Measurements from ENCODE around the gene USP6.
"Not testable (repeated sequence)": the region's sequence is repeated elsewhere in the genome, so short reads cannot be mapped to it uniquely, and the experiment has no call there.

USP6 gene

DNA sequence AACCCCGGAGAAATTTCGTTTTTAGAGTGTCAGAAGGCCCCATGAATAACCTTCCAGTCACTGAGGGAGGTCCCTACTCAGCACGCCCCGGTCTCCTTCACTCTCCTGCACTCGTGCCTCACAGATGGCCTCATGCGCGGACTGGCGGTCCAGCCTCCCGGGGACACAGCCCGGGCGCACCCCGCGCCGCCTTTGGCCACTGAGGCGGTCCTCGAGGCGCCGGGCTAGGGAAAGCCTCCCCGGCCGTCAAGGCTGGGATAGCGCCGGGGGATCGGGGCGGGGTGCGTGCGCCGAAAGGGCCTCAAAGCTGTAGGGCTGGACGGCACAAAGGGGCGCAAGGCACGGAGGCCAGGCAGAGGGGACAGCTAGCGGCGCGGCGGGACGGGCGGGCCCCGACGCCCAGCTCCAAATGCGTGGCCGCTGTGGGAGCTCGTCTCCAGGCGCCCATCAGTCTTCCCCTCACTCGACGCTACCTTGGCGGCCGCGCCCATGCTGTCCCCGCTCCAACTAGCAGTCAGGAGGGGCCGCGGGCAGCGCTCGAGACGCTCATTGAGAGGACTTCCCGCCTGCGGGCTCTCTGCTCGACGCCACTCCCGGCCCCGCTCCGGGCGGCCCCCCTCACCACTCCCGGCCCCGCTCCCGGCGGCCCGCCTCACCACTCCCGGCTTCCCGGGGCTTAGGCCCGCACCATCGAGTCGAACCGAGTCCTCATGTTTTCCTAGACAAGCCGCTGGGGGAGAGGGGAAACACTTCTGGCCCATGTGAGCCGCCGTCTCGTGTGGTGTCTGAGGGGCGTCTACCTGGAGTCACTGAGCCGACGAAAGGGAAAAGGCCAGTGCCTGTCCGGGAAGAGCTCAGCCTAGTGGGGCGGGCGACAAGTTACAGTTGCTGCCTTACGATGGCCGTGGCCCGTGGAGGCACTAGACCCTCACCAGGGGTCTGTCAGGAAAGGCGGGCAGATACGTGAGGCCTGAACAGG, at the start of gene USP6:
Gene USP6 (plus strand): TSS at position 360 of the 979 bp plus-strand sequence. CDS start 14,336 bp downstream, outside the sequence.
- no peak for DNase-seq (ENCODE audit: low read depth)

DNA sequence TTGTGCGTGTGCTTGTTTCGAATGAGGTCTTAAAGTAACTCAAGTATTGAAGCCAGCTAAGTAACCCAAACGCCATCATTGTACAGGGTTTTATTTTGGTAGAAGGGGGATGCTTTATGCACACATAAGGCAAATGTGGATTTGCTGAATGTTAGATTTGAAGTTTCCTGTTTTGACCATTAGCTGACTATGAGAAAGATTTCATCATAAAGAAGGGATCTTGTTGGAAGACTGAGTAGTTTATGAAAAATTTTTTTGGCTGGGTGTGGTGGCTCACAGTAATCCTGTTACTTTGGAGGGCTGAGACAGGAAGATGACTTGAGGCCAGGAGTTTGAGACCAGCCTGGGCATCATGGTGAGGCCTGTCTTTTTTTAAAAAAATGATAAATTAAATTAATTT, 47.6 kb upstream of the USP6 start:
- DNase-seq (ENCODE audit: low read depth), result no peak

DNA sequence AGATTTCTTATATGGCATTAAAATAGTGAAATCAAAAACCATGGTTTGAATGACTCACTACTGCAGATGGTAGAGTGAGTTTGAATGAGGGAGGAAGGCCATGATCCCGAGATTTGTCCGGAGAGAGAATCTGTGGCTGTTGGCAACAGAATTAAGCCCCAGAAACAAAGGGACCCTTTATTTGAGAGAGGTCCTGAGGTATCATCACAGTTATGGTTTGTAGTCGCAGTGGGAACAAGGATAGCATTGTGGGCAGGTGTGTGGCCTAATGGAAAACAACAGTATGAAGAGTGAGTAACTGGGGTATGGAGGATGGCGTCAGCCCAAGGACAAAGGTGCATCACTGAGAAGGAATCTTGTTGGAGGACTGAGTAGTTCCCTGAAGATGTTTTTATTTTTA, 46.1 kb upstream of the USP6 start:
- DNase-seq (ENCODE audit: low read depth), result no peak

DNA sequence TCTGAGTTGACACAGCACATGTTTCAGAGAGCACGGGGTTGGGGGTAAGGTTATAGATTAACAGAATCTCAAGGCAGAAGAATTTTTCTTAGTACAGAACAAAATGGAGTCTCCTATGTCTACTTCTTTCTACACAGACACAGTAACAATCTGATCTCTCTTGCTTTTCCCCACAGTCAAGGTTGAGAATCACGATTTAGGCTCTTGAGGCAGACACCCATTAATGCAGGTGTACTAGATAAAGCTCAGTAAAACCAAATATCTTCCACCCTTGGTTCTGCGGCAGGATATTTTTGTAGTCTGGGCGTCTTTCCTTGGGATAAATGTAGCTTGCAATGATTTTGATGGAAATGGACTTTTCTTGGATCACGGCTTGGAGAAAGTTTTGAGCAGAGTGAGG, 40.4 kb upstream of the USP6 start:
- DNase-seq (ENCODE audit: low read depth), result not testable (repeated sequence)

DNA sequence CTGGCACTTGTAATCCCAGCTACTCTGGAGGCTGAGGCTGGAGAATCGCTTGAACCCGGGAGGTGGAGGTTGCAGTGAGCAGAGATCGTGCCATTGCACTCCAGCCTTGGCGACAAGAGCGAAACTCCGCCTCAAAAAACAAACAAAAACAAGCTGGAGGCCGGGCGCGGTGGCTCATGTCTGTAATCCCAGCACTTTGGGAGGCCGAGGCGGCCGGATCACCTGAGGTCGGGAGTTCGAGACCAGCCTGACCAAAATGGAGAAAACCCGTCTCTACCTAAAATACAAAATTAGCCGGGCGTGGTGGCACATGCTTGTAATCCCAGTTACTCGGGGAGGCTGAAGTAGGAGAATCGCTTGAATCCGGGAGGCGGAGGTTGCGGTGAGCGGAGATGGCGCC, 38.6 kb upstream of the USP6 start:
- DNase-seq (ENCODE audit: low read depth), result not testable (repeated sequence)

DNA sequence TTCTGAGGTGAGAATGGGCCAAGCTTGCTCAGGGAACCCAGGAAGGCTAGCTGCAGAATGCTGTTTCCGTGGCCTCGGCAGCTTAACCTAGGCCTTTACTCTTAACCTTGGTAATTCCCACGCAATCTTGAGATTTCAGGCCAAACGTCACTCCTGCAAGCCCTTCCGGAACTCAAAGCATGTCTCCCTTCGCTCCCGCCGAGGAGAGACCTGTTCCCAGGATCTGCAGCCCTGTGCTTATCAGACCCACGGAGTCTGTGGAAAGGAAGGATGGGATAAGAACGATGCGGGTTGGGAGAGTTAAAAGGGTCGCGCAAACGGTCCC, 38.1 kb upstream of the USP6 start:
- DNase-seq (ENCODE audit: low read depth), result no peak

DNA sequence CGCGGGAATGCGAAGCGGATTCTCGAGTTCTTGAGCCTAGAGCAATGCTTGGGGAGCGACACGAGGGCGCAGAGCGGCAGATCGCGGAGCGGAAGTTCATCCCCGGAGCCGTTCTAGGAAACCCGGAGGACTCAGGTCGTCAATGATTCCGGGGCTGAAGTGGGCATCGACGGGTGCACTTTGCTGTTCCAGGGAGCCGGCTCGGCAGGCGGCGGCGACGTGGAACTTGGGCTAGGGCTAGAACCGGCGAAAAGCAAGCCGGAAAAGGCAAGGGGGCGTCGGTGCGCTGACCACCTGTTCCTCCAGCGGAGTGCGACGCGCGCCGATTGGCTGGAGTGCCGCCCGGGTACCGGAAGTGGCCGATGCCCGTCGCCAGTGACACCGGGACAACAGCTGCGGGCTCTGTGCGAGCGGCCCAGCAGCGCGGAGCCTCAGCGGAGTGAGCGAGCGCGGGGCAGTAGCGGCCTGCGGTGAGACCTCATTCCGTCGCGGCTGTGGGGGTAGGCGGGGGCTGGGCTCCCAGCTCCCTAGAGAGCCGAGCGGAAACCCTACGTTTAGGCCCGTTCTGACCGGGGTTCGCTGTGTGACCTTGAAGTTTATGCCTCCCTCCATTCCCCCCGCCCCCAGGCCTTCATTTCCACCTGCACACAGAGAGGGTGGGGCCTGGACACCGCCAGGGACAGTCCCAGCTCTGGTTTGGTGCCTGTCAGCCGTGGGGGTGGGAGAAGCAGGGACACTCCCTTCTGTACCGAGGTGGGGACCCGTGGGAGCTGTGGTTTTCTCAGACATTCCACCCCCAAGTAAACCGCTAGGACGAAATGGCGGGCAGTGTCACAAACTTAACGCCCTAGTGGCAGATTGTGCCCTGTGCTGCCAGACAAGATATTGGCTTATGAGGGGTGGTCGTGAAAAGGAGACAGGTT, 37.5 kb upstream of the USP6 start, which contains the start of gene ZFP3:
Gene ZFP3 (plus strand): TSS at position 362 of the 923 bp plus-strand sequence. CDS start 13,038 bp downstream, outside the sequence.
- peak; percentile 37 for DNase-seq (ENCODE audit: low read depth)

DNA sequence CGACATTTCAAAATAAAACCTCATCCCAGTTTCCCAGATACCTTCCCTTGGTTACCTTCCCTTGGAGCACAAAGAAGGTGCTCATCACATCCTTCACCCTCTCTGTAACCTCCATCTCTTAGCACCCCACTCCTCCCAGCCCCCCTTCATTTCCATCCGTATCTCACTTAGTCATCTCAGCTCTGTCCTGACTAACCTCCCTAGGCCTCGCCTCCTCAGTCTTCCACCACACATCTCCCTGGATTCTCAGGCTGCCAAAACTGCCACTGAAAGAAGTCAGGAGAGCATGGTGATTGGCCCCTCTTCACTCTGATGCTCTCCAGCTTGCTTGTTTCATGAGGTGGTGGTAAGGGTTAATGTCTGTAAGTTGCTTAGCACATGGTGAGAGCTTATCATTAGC, 35.2 kb upstream of the USP6 start:
- no peak for DNase-seq (ENCODE audit: low read depth)

DNA sequence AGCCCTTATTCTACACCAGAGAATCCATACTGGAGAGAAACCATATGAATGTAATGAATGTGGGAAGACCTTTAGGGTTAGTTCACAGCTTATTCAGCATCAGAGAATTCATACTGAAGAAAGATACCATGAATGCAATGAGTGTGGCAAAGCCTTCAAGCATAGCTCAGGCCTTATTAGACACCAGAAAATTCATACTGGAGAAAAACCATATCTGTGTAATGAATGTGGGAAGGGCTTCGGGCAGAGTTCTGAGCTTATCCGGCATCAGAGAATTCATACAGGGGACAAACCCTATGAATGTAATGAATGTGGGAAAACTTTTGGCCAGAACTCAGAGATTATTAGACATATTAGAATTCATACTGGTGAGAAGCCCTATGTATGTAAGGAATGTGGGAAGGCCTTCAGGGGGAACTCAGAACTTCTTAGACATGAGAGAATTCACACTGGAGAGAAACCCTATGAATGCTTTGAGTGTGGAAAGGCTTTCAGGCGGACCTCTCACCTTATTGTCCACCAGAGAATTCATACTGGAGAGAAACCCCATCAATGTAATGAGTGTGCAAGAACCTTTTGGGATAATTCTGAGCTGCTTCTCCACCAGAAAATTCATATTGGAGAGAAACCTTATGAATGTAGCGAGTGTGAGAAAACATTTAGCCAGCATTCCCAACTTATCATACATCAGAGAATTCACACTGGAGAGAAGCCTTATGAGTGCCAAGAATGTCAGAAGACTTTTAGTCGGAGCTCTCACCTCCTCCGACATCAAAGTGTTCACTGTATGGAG, 23.4 kb upstream of the USP6 start:
- no peak for DNase-seq (ENCODE audit: low read depth)

DNA sequence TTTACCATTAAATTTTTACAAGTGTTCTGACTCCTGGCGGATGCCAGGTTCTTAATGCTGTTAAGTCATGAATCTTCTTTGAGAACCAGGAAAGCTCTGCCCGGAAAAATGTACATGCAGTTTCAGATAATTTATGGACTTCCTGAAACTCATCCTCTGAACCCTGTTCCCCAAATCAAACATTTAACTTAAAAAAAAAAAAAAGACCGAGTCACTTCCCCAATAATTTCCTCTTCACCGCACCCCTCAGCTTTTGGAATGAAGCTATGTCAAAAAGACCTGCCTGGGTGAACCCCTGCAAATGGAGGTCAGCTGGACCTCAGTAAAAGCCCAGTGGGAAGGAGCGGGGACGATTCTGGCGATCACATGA, 19.1 kb upstream of the USP6 start:
- DNase-seq (ENCODE audit: low read depth), result no peak

DNA sequence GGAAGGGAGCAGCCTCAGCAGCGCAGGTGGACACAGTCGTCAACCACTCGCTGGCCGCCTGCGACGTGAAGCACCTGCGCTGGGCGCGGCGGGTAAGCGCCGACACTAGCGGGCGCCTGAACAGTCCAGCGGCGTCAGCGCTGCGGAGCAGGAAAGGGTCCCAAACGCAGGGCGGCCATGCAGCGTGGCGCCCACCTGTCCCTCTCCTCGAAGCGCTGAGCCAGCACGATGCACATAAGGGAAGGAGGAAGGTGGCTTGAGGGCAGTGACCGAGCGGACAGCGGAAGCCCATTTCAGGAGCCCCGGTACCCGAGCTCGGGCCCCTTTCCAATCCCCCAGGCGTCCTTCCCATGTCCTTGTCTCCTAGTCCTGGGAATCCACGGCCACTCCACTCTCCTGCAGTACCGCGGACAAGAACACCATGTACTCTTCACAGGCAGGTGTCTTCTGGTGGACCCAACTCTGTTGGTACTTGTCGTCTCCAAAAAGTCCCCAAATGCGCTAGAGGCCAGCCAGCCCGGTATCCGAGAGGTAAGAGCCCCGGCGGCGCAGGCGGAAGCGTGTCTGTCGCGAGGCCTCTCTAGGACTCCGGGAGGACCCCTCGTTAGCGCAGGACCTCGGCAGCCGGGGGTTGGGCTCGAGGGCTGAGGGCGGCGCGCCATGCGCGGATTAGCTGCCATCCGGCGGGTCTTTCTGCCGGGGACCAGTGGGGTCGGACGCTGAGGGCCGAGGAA, 18.6 kb upstream of the USP6 start:
- DNase-seq (ENCODE audit: low read depth), result no peak

DNA sequence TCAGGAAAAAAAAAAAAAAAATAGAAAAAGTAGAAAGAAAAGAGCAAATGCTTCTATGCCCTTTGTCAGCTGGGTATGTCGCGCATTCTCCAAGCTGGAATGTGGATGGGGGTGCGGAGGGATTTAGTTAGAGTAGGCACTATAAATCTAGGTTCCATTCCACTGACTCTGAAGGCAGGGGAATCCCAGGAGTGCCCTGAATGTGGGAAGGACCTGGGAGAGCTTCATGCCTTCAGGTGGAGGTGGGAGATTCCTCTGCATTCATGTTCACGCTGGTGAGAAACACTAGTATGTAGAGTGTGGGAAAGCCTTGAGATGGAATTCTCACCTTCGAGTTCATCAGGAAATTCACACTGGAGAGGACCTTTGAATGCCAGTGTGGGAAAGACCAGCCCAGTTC, 16.6 kb upstream of the USP6 start:
- DNase-seq (ENCODE audit: low read depth), result no peak

DNA sequence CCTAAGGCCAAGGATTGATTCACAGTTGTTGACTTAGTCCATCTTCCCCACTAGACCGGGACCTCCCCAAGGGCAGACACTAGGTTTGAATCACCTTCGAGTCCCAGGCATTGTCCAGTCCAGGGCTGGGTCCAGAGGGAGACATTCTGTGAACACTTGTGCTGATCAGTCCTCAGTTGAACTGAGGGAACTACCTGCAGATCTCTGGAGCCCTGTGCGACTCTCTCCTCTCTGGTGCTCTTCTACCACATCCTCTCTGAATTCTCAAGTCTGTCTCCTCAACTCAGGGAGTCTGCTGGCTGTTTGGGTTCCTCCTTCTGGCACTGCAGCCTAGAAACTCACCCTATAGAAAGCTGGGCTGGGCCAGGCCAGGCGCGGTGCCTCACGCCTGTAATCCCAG, 15.0 kb upstream of the USP6 start:
- DNase-seq (ENCODE audit: low read depth), result no peak

DNA sequence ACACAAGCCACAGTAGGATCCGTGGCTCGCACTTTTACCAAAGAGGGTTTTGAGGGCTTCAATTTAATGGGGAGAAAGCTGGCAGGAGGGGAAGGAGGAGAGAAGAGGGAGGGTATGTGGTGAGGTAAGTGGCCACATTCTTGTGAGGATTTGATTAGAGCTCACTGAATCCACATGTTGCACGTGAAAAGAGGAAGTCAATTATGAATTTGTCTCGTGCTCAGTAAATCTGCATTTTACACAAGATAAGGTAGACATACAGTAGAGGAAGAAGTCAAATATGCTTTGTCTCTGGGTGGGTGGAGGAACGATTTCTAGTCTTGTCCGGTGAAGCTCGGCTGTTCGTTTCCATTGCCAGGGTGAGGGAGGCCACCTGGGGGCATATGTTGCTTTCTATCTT, 5.0 kb upstream of the USP6 start:
- no peak for DNase-seq (ENCODE audit: low read depth)

DNA sequence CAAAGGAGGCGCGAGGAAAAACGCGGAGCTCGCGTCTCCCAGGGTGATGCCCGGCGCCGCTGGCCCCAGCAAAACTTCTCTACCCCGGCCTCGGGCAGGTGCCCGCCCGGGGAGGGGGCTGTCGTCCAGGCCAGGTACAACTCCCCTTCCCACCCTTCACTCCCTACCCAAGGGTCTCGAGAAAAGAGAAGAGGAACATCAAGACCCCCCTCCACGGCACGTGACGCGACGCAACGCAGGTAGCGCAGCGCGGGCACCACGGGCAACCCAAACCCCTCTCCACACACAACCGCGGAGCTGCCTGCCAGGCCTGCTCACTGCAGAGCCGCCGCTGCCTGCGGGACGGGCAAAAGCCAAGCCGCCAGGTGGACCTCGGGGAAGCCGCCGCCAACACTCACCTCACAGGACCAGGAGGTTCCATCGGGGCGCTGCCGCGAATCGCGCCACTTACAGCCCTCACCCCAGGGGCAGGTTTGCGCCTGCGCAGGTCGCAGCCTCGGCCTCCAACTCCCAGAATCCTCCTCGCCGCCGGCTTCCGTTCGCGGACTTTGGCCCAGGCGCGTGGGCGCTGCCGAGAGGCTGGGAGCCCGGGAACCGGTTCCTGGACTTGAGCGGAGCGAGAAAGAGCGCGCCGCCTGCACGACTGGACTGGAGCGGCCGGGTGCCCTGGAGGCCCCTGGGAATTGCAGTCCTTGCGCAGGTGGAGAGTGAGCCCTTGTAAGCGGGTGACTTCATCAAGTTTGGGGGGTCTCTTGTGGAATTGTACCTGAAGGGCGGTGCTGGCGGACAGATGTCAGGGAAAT, 4.2 kb upstream of the USP6 start, which contains the start of gene ZNF232:
Gene ZNF232 (minus strand): TSS at position 477 of the 803 bp plus-strand sequence. CDS start 56 bp downstream, at position 421.
- peak; percentile 93 for DNase-seq (ENCODE audit: low read depth)

DNA sequence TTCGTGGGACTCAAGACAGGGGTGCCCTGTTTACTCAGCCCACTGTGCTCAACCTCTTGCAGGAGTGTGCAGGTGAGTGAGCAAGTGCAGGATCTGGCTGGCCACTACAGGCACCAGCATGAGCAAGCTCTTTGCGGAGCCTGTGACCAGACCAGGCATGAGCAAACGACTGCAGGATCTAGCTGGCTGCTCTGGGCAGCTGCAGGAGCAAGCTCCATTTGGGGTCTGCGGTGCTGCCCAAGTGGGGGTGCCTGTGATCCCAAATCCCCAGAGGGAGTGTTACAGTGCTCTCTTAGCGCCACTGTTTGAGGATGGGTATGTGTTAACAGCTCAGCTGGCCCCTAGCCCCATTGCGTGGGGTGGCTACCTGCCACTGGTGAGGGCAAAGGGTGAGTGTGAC, 2.4 kb downstream of the USP6 start:
- DNase-seq (ENCODE audit: low read depth), result no peak

DNA sequence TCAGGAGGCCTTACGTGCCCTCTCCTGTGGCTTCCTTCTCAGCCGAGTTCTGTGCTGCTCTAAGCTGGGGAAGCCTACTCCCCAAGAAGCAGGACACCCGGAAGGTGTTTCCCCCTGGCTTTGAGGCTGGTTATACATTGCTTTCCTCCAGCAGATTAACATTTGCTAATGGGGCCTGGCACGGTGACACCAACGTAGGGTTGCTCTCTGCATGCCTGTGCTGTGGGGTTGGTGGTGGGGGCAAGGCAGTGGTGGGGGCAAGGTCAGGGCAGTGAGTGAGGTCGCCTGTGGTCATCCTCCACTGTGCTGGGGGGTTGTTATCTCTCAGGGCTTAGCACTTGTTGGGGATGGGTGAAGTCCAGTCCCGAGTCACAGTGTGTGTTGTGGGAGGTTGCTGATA, 4.2 kb downstream of the USP6 start:
- DNase-seq (ENCODE audit: low read depth), result no peak

DNA sequence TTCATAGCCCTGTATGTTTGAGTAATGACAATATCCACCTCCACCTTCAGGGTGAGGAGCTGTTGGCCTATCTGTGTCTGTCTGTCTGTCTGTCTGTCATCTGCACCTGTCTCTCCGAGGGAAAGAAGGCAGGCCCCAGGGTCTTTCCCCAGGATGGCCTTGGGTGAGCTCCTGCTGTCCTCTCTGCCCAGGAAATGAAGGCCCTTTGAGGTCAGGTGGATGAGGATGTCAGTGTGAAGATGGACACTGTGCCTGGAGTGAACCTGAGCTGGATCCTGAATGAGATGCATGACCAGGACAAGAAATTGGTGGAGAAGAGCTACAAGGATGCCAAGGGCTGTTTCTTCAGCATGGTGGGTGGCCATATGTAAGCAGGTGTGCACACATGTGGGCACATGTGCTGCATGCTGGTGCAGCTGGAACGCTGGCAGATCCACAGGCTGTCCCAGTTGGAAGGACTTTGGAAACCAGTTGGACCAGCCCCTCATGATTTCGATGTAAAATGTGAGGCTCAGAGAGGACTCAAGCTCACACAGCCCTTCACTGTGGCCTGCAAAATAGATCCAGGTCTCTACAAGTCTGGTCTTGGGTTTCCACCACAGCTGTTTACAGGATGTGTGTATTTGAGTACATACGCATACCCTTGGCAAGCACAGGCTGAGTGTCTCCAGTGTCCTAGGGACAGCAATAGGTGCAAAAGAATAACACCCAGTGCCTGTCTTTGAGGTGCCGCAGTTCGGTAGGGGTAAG, 4.8 kb downstream of the USP6 start:
- DNase-seq (ENCODE audit: low read depth), result not testable (repeated sequence)

DNA sequence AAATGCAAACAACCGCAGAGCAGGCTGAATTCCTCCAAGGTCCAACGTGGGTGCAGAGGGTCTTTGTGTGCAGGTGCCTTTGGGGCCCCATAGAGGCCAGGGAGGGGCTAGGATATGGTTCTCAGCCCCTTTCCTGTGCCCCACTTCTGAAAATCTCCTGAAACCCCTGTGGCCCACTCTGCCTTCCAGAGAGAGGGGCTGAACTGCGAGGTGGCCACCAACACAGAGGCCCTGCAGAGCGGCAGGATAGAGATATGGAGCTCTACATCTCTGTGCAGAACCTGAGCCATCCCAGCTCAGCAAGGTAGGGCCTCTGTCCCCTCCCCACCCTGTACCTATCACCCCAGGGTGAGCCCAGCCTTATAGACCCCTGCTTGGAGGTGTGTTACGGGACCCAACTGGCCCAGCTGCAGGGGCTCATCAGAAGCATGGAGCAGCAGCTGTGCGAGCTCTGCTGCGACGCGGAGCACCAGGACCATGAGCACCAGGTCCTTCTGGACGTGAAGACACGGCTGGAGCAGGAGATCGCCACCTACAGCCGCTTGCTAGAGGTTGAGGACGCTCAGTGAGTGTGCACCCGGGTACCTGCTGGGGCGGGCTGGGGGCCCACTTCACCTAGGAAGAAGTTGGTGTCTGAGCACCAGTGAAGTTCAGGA, 5.5 kb downstream of the USP6 start:
- DNase-seq (ENCODE audit: low read depth), result no peak

Data from ELR (cell line).